Spinal cord (tissue), 10 donors: ENCODE data around the gene RNF13. TPM values are rescaled to one million over a fixed set of nuclear protein-coding genes. Genes with fewer than 3 reads are reported as not detected.

ENCODE experiments used
- DNase-seq, 6 donors: peaks; one replicate each; pipeline versions ENCODE4 v3.0.0 to v3.0.0-alpha.2; 2013 to 2015; ENCODE audit warnings: low spot score in 6 of 6, low read depth in 4 of 6
- H3K27ac ChIP-seq: one replicate; pipeline ENCODE4 v1.5.1; 2013; ENCODE audit warnings: low read depth, low read length, control low read depth
- H3K27me3 ChIP-seq: one replicate; pipeline ENCODE4 v1.6.1; 2013; ENCODE audit warnings: low read length; ENCODE audit not compliant: control insufficient read depth, insufficient read depth
- H3K36me3 ChIP-seq: one replicate; pipeline ENCODE4 v1.6.1; 2013; ENCODE audit warnings: low read length; ENCODE audit not compliant: control insufficient read depth, insufficient read depth
- H3K4me1 ChIP-seq: one replicate; pipeline ENCODE4 v1.6.1; 2013; ENCODE audit warnings: low read length; ENCODE audit not compliant: control insufficient read depth, insufficient read depth
- H3K4me3 ChIP-seq: one replicate; pipeline ENCODE4 v1.5.1; 2013; ENCODE audit warnings: low read depth, low read length, control low read depth
- H3K9me3 ChIP-seq: one replicate; pipeline ENCODE4 v1.6.1; 2013; ENCODE audit warnings: low read length; ENCODE audit not compliant: control insufficient read depth, insufficient read depth
- WGBS: methylation state at CpG from one replicate; pipeline ENCODE4 v1.1.5; 2013; ENCODE audit warnings: missing lambda C conversion rate; ENCODE audit not compliant: insufficient coverage; 5-methylcytosine and 5-hydroxymethylcytosine counted together
- long read RNA-seq, 4 donors: transcript quantifications; one replicate each; lab custom pipeline, GENCODE V29; 2026
- polyA plus RNA-seq, 2 donors: library from polyadenylated mRNA; unstranded; fragments of 120-200 nt; gene quantifications; one replicate each; pipeline ENCODE4 v1.2.1, GENCODE V29; 2013; ENCODE audit not compliant: insufficient read length in 2 of 2
- total RNA-seq, 2 donors: library from RNA; depleted of rRNA in 1 of 2; stranded (reverse); fragments of 120-200 nt in 1 of 2; fragments of >200 nt in 1 of 2; gene quantifications; one replicate each; pipeline versions ENCODE4 v1.2.3 to v1.2.4, GENCODE V29; 2013 to 2014
- donor health status: healthy.

Gene RNF13
- total RNA-seq (100 to 1,000 TPM; 108 to 260 TPM), polyA plus RNA-seq (100 to 1,000 TPM in 1 of 2 donors, 10 to 100 TPM in 1; 95.0 to 124 TPM)
- long read RNA-seq, donor 1, transcript RNF13-203 (10 exons, 2,843 nt) = major isoform, 35 of 39 reads
- long read RNA-seq, donor 1, partial matches to known transcripts = 0 of 39 reads
- long read RNA-seq, donor 1, other reads (novel, unspliced or antisense) = 0 of 39 reads
- long read RNA-seq, donor 2, transcript RNF13-203 (10 exons, 2,843 nt) = major isoform, 8 of 12 reads
- long read RNA-seq, donor 2, partial matches to known transcripts = 0 of 12 reads
- long read RNA-seq, donor 2, other reads (novel, unspliced or antisense) = 0 of 12 reads
- long read RNA-seq, donor 3, transcript RNF13-203 (10 exons, 2,843 nt) = major isoform, 14 of 20 reads
- long read RNA-seq, donor 3, partial matches to known transcripts = 5 of 20 reads
- long read RNA-seq, donor 3, other reads (novel, unspliced or antisense) = 0 of 20 reads
- long read RNA-seq, donor 4, transcript RNF13-203 (10 exons, 2,843 nt) = major isoform, 15 of 18 reads
- long read RNA-seq, donor 4, partial matches to known transcripts = 0 of 18 reads
- long read RNA-seq, donor 4, other reads (novel, unspliced or antisense) = 0 of 18 reads

GRCh38 chr3:149812606-149813366, at the start of gene RNF13:
Gene RNF13, plus strand, starts transcription at chr3:149813215. Its CDS starts 32,812 bp downstream, at chr3:149846027.
- H3K4me3 ChIP-seq = peak within 1 kb of the TSS; percentile 95
- peak; percentile 92 to 99 (median 96) for DNase-seq
- H3K9me3 ChIP-seq = no peaks in the 10 kb centered on the region
- peaks cover 9% of the 10 kb centered on the region for H3K4me1 ChIP-seq
- H3K27me3 ChIP-seq = no peaks in the 10 kb centered on the region
- no peaks in the 10 kb centered on the region for H3K36me3 ChIP-seq
- WGBS = 0% methylated on average over 56 of the region's 56 CpGs
- H3K27ac ChIP-seq = peak within 1 kb of the TSS; percentile 99

GRCh38 chr3:149763565-149764195, 49.3 kb upstream of the RNF13 start:
- H3K4me3 ChIP-seq = no peak overlapping the region
- H3K27ac ChIP-seq = no peak overlapping the region
- H3K27me3 ChIP-seq = peaks cover 16% of the 10 kb centered on the region
- WGBS = 82% methylated on average over 1 of the region's 3 CpGs
- no peak for DNase-seq
- no peaks in the 10 kb centered on the region for H3K36me3 ChIP-seq
- H3K4me1 ChIP-seq = peaks cover 4% of the 10 kb centered on the region
- no peaks in the 10 kb centered on the region for H3K9me3 ChIP-seq

GRCh38 chr3:149764302-149764701, 48.7 kb upstream of the RNF13 start:
- H3K4me1 ChIP-seq = peaks cover 4% of the 10 kb centered on the region
- H3K9me3 ChIP-seq = no peaks in the 10 kb centered on the region
- no CpG with 5 or more reads among the region's 1 CpG for WGBS
- no peak overlapping the region for H3K27ac ChIP-seq
- peaks cover 14% of the 10 kb centered on the region for H3K27me3 ChIP-seq
- H3K36me3 ChIP-seq = no peaks in the 10 kb centered on the region
- H3K4me3 ChIP-seq = no peak overlapping the region
- DNase-seq = no peak

GRCh38 chr3:149765762-149766334, 47.2 kb upstream of the RNF13 start:
- Histone ChIP-seq H3K36me3 (no peaks in the 10 kb centered on the region), H3K27ac (no peak overlapping the region), H3K9me3 (no peaks in the 10 kb centered on the region), H3K4me3 (no peak overlapping the region), H3K4me1 (peaks cover 4% of the 10 kb centered on the region), H3K27me3 (peaks cover 13% of the 10 kb centered on the region)
- no CpG with 5 or more reads among the region's 2 CpGs for WGBS
- DNase-seq = peak in 5 of 6 donors; percentile 20 to 85 (median 42)

- no peaks in the 10 kb centered on the region for H3K36me3 ChIP-seq
- peaks cover 11% of the 10 kb centered on the region for H3K27me3 ChIP-seq
- no peak overlapping the region for H3K4me3 ChIP-seq
- 13% methylated on average over 4 of the region's 6 CpGs for WGBS
- no peaks in the 10 kb centered on the region for H3K9me3 ChIP-seq
- H3K4me1 ChIP-seq = peaks cover 4% of the 10 kb centered on the region
- peak in 5 of 6 donors; percentile 18 to 72 (median 28) for DNase-seq
- no peak overlapping the region for H3K27ac ChIP-seq
Observed at GRCh38 chr3:149767720-149768119, 45.3 kb upstream of the RNF13 start.

GRCh38 chr3:149768704-149769103, 44.3 kb upstream of the RNF13 start:
- peaks cover 4% of the 10 kb centered on the region for H3K27me3 ChIP-seq
- H3K4me1 ChIP-seq = peaks cover 4% of the 10 kb centered on the region
- no peaks in the 10 kb centered on the region for H3K36me3 ChIP-seq
- no peak overlapping the region for H3K4me3 ChIP-seq
- H3K9me3 ChIP-seq = no peaks in the 10 kb centered on the region
- no peak overlapping the region for H3K27ac ChIP-seq
- no peak for DNase-seq
- WGBS = 92% methylated on average over 4 of the region's 6 CpGs

GRCh38 chr3:149770246-149770645, 42.8 kb upstream of the RNF13 start:
- Histone ChIP-seq H3K9me3 (no peaks in the 10 kb centered on the region), H3K36me3 (no peaks in the 10 kb centered on the region), H3K4me1 (peaks cover 4% of the 10 kb centered on the region), H3K27me3 (no peaks in the 10 kb centered on the region), H3K4me3 (no peak overlapping the region), H3K27ac (no peak overlapping the region)
- no CpG with 5 or more reads among the region's 2 CpGs for WGBS
- no peak for DNase-seq

- Histone ChIP-seq H3K9me3 (no peaks in the 10 kb centered on the region), H3K27ac (no peak overlapping the region), H3K27me3 (no peaks in the 10 kb centered on the region), H3K4me1 (peaks cover 4% of the 10 kb centered on the region), H3K4me3 (no peak overlapping the region), H3K36me3 (no peaks in the 10 kb centered on the region)
- WGBS = 69% methylated on average over 6 of the region's 8 CpGs
- DNase-seq = peak in 2 of 6 donors; percentile 51 to 58
Observed at GRCh38 chr3:149771652-149772271, 41.3 kb upstream of the RNF13 start.
